ENCODE results near the gene MARK1. TPM values are rescaled to one million over a fixed set of nuclear protein-coding genes. Genes with fewer than 3 reads are reported as not detected.

Gene MARK1
- total RNA-seq, 4 donors from 2014 or later, result 3.9 to 11.3 (median 6.6) TPM

- no peaks in the 10 kb centered on the region for H3K27me3 ChIP-seq
- intact Hi-C loops (cut with DNase I), result no loop called here
- H3K27ac ChIP-seq, result no peak overlapping the region
- WGBS, 2 donors, result 71 to 75% methylated on average over 5 of the region's 5 CpGs
- H3K4me1 ChIP-seq, result no peaks in the 10 kb centered on the region
- no peak overlapping the region for H3K4me3 ChIP-seq
- TF ChIP-seq POLR2A (IDR thresholded peaks at IDR 0.05), result no peak
- no peak for TF ChIP-seq CTCF (IDR thresholded peaks at IDR 0.05)
- no peaks in the 10 kb centered on the region for H3K36me3 ChIP-seq
- DNase-seq, result no peak
- no peaks in the 10 kb centered on the region for H3K9me3 ChIP-seq
These were observed 23.6 kb upstream of the MARK1 start for GRCh38 chr1:220504329-220504728.

GRCh38 chr1:220507085-220507484, 20.9 kb upstream of the MARK1 start:
- Histone ChIP-seq H3K4me3 (no peak overlapping the region), H3K9me3 (no peaks in the 10 kb centered on the region), H3K36me3 (no peaks in the 10 kb centered on the region), H3K27ac (no peak overlapping the region), H3K27me3 (no peaks in the 10 kb centered on the region), H3K4me1 (peaks cover 0 to 13% (median 2%) of the 10 kb centered on the region in 3 donors)
- TF ChIP-seq CTCF (IDR thresholded peaks at IDR 0.05) (no peak), POLR2A (IDR thresholded peaks at IDR 0.05) (no peak)
- no peak for DNase-seq
- intact Hi-C loops (cut with DNase I), result no loop called here
- 59 to 91% methylated on average over 5 of the region's 5 CpGs for WGBS, 2 donors

- DNase-seq, result no peak
- 43 to 45% methylated on average over 4 of the region's 4 CpGs for WGBS, 2 donors
- intact Hi-C loops (cut with DNase I), result no loop called here
These were observed 16.8 kb upstream of the MARK1 start for GRCh38 chr1:220511179-220511578.

GRCh38 chr1:220511785-220512184, 16.2 kb upstream of the MARK1 start:
- 34 to 60% methylated on average over 4 of the region's 4 CpGs for WGBS, 2 donors

More at GRCh38 chr1:220511179-220511578, 16.8 kb upstream of the MARK1 start:
- H3K4me3 ChIP-seq, result no peak overlapping the region
- no peaks in the 10 kb centered on the region for H3K27me3 ChIP-seq
- no peak for TF ChIP-seq CTCF (IDR thresholded peaks at IDR 0.05)
- no peak for TF ChIP-seq POLR2A (IDR thresholded peaks at IDR 0.05)
- no peaks in the 10 kb centered on the region for H3K9me3 ChIP-seq
- H3K36me3 ChIP-seq, result no peaks in the 10 kb centered on the region
- peaks cover 0 to 32% (median 8%) of the 10 kb centered on the region in 3 donors for H3K4me1 ChIP-seq
- H3K27ac ChIP-seq, result peak overlapping the region in 2 of 4 donors; percentile 2 to 11

GRCh38 chr1:220513834-220514233, 14.1 kb upstream of the MARK1 start:
- peaks cover 0 to 50% (median 8%) of the 10 kb centered on the region in 3 donors for H3K4me1 ChIP-seq
- no peaks in the 10 kb centered on the region for H3K36me3 ChIP-seq
- H3K27ac ChIP-seq, result peak overlapping the region in 1 of 4 donors; percentile 17
- intact Hi-C loops (cut with DNase I), result no loop called here
- no peak overlapping the region for H3K4me3 ChIP-seq
- DNase-seq, result no peak
- WGBS, 2 donors, result 72 to 82% methylated on average over 4 of the region's 4 CpGs
- no peaks in the 10 kb centered on the region for H3K27me3 ChIP-seq
- TF ChIP-seq CTCF (IDR thresholded peaks at IDR 0.05), result no peak
- TF ChIP-seq POLR2A (IDR thresholded peaks at IDR 0.05), result no peak
- no peaks in the 10 kb centered on the region for H3K9me3 ChIP-seq

More at GRCh38 chr1:220511785-220512184, 16.2 kb upstream of the MARK1 start:
- no peaks in the 10 kb centered on the region for H3K36me3 ChIP-seq
- TF ChIP-seq POLR2A (IDR thresholded peaks at IDR 0.05) (no peak), CTCF (IDR thresholded peaks at IDR 0.05) (peak in 2 of 6 experiments; percentile 12 to 53)
- no peaks in the 10 kb centered on the region for H3K27me3 ChIP-seq
- peak overlapping the region in 3 of 4 donors; percentile 2 to 11 (median 3) for H3K27ac ChIP-seq
- no peak overlapping the region for H3K4me3 ChIP-seq
- H3K4me1 ChIP-seq, result peaks cover 0 to 38% (median 8%) of the 10 kb centered on the region in 3 donors
- no peak for DNase-seq
- intact Hi-C loops (cut with DNase I), result no loop called here
- no peaks in the 10 kb centered on the region for H3K9me3 ChIP-seq

Data from esophagus squamous epithelium (tissue), 5 donors.